Choroid plexus epithelial cell (primary cell): Measurements from ENCODE around the gene ADNP2.

Source experiments
- DNase-seq: peaks from one replicate; pipeline ENCODE4 v3.0.0-alpha.2; 2010; ENCODE audit warnings: low read depth
- H3K4me3 ChIP-seq: 2 replicates; pipeline ENCODE4 v1.5.1; 2011; ENCODE audit warnings: low read depth, mild to moderate bottlenecking, control low read depth, low read length, moderate library complexity
- TF ChIP-seq, protein P1 (sequence below): conservative IDR thresholded peaks from 2 replicates; pipeline ENCODE4 v1.5.1; 2011; ENCODE audit warnings: low read depth, mild to moderate bottlenecking, control low read depth, inconsistent platforms, low read length, moderate library complexity

ADNP2 gene

DNA sequence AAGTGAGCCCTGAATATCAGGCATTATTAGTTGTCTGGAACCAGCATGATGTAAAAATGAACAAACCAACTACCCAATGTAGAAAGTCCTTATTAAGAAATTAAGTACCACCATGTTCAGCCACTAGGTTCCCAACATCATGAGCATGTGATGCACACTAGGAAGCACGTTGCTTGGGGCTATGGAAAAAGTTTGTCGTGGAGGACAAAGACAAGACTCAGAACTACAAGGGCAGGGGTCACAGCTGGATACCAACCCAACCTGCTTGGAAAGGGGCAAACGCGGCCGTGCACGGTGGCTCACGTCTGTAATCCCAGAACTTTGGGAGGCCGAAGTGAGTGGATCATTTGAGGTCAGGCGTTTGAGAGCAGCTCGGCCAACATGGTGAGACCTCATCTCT, 64.0 kb downstream of the ADNP2 start:
- no peak overlapping the region for H3K4me3 ChIP-seq
- DNase-seq: no peak
- TF ChIP-seq, protein P1, sequence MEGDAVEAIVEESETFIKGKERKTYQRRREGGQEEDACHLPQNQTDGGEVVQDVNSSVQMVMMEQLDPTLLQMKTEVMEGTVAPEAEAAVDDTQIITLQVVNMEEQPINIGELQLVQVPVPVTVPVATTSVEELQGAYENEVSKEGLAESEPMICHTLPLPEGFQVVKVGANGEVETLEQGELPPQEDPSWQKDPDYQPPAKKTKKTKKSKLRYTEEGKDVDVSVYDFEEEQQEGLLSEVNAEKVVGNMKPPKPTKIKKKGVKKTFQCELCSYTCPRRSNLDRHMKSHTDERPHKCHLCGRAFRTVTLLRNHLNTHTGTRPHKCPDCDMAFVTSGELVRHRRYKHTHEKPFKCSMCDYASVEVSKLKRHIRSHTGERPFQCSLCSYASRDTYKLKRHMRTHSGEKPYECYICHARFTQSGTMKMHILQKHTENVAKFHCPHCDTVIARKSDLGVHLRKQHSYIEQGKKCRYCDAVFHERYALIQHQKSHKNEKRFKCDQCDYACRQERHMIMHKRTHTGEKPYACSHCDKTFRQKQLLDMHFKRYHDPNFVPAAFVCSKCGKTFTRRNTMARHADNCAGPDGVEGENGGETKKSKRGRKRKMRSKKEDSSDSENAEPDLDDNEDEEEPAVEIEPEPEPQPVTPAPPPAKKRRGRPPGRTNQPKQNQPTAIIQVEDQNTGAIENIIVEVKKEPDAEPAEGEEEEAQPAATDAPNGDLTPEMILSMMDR: no peak

DNA sequence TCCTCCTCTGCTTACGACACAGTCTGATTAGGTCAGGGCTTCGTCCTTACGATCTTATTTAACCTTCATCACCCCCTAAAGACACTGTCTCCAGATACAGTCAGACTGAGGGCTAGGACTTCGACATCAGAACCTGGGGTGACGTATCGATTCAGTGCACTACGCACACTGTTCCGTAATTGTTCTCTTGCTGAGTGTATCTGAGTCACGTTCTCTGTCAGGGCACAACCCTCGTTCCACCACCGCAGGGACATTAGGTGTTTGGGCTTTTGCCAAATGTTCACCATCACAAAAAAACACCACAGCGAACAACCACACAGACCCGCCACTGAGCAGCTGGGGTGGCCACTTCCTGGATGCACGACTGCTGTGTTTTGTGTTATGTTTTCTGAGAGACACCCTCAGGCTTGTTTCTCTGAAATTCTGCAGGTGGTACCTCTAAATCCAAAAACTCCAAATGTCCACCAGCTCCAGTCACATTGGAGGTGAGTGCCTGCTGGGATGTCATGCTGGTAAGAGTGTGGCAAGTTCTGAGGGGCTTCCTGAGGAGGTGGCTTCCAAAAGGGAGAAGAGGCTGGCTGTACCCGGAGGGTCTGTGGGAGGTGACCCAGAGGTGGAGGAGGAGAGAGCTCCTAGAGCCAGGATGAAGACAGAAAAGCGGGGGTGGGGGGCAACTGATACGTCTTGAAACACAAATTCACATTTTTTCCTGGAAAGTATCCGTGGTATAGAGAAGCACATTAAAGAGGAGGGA, 66.6 kb downstream of the ADNP2 start:
- DNase-seq: peak; percentile 32
- H3K4me3 ChIP-seq: peak overlapping the region; percentile 8
- TF ChIP-seq, protein P1: no peak

DNA sequence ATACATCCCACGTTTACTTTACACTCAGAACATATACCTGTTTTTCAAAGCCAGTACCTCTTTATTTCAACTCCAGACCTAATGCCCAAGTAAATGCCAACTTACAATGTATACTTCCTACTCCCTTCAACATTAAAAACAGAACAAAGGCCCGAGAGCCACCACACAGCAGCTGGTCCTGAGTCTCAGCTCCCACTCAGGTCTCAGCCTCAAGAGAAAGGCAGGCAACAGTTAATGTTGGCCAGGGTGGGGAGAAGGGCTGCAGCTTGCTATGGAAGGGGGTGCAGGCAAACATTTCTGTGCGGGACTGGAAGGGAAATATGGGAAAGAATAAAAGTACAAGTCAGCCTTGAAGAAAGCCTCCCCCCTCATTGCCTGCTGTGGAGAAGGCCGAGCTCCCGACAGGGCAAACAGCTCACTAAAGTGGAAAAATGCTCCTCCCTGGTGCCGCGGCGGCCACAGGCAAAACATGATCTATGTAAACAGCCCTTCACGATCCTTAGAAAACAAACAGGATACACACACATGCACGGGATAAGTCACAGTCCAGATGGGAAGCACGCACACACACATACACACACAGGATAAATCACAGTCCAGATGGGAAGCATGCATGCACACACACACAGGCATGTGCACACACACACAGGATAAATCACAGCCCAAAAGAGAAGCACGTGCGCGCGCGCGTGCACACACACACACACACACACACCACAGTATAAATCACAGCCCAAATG, 67.4 kb downstream of the ADNP2 start:
- TF ChIP-seq, protein P1: no peak
- no peak overlapping the region for H3K4me3 ChIP-seq
- DNase-seq: peak; percentile 19

DNA sequence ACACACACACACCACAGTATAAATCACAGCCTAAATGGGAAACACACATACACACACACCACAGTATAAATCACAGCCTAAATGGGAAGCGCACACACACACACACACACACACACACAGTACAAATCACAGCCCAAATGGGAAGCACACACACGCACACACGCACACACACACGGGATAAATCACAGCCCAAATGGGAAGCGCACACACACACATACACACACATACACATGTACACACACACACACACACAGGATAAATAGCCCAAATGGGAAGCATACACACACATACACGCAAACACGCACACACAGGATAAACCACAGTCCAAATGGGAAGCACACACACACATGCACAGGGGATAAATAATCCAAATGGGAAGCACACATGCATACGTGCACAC, 68.1 kb downstream of the ADNP2 start:
- H3K4me3 ChIP-seq: no peak overlapping the region
- DNase-seq: no peak
- TF ChIP-seq, protein P1: no peak

DNA sequence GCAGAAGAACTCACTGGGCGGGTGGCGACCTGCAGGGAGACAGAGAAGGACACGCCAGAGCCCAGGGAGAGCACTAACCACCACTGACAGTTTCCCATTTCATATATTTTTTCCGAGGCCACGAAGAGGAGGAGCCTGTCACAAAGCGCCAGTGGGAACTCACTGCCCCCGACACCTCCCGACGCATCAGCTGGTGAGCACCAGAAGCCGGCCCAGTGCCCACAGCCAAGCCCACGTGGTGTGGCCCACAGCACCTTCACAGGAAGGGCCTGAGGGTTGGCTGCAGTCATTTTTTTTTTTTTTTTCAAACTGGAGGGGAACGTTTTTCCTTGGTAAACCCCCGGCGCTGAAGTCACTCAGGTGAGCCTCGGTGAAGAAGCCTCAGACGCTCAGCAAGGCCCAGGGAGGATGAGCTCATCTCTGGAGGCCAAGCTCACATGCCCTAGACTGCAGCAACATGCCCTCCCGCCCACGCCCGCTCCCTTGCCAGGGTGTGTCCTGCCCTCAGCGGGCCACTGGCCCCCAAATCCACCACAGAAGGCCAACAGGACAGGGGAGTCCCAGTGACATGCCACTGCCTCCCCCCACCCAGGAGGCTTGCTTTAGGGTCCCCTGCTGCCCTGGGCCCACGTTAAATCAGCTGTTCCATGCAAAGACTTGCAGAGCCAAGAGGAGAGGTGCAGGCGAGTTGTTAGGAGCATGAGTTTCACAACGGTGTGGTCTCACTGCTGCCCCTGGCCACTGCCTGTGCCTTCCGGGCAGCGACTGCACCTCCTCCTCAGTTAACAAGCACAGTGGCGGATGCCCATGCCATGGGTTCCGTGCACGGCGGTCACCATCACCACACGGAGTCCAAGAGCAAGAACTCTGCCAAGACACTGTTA, 70.1 kb downstream of the ADNP2 start:
- H3K4me3 ChIP-seq: no peak overlapping the region
- TF ChIP-seq, protein P1: no peak
- no peak for DNase-seq

DNA sequence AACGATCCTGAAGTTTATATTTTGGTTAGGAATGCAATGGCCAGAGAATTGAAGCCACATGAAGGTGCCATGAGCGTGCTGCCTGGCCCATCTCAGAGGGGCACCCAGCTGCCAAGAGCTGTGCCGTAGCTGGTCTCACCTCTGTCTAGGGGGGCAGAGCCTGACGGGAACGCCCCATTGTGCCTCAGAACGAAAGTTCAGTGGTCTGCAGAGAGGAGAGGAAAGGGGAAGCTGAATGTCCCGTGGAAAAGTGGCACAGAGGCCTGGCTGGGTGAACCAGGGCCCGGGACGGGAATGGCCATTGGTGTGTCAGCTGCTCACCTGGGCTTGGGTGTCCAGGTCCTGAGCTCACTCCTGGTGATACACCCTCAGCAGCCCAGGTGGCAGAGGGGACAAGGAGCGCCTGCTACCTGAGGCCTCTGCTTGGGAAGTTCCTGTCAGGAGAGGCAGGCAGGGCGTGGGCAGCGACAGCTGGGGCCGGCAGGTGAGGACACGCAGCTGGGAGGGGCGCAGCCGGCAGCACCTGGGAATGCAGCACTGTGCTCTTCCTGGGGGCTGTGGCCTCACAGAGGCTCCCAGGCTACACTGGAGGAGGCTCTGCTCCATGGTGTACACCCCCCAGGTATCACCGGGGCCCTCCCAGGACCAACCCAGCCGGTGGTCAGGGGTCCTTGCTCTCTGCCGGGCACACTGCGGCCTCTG, 70.9 kb downstream of the ADNP2 start:
- TF ChIP-seq, protein P1: no peak
- H3K4me3 ChIP-seq: no peak overlapping the region
- no peak for DNase-seq
